CD4-positive, alpha-beta T cell treated with Interleukin-4 for 1 hour (primary cell): ENCODE data around the gene IFNG-AS1.

ENCODE experiments used
- DNase-seq, 2 donors: peaks; one replicate each; pipeline ENCODE4 v3.0.0-alpha.2; 2020 to 2022

IFNG-AS1 gene

GRCh38 chr12:67989184-67989920 is at the start of gene IFNG-AS1:
Gene IFNG-AS1 (plus strand): TSS chr12:67989447.
- DNase-seq: peak; percentile 53 to 59

GRCh38 chr12:67939611-67940010 is 49.6 kb upstream of the IFNG-AS1 start:
- DNase-seq: no peak

GRCh38 chr12:67940780-67941243 is 48.4 kb upstream of the IFNG-AS1 start:
- DNase-seq: no peak

GRCh38 chr12:67942724-67943123 is 46.5 kb upstream of the IFNG-AS1 start:
- DNase-seq: no peak

- peak; percentile 56 to 77 for DNase-seq
Observed at GRCh38 chr12:67943141-67943892, 45.9 kb upstream of the IFNG-AS1 start.

- no peak for DNase-seq
Observed at GRCh38 chr12:67944093-67944492, 45.2 kb upstream of the IFNG-AS1 start.

- DNase-seq: no peak
Observed at GRCh38 chr12:67952787-67953186, 36.5 kb upstream of the IFNG-AS1 start.

GRCh38 chr12:67957383-67957782 is 31.9 kb upstream of the IFNG-AS1 start:
- DNase-seq: no peak

- no peak for DNase-seq
Observed at GRCh38 chr12:67958187-67958586, 31.1 kb upstream of the IFNG-AS1 start.

- DNase-seq: no peak
Observed at GRCh38 chr12:67964456-67964855, 24.8 kb upstream of the IFNG-AS1 start.

- DNase-seq: no peak
Observed at GRCh38 chr12:67966560-67966959, 22.7 kb upstream of the IFNG-AS1 start.

- no peak for DNase-seq
Observed at GRCh38 chr12:67968321-67968720, 20.9 kb upstream of the IFNG-AS1 start.

GRCh38 chr12:67968725-67969124 is 20.5 kb upstream of the IFNG-AS1 start:
- no peak for DNase-seq

- no peak for DNase-seq
Observed at GRCh38 chr12:67969134-67969802, 20.0 kb upstream of the IFNG-AS1 start.

GRCh38 chr12:67977668-67978067 is 11.6 kb upstream of the IFNG-AS1 start:
- DNase-seq: no peak

GRCh38 chr12:67980391-67980790 is 8.9 kb upstream of the IFNG-AS1 start:
- no peak for DNase-seq

- DNase-seq: no peak
Observed at GRCh38 chr12:67981287-67982162, 7.7 kb upstream of the IFNG-AS1 start.

- DNase-seq: no peak
Observed at GRCh38 chr12:67982164-67982563, 7.1 kb upstream of the IFNG-AS1 start.

- no peak for DNase-seq
Observed at GRCh38 chr12:67986632-67987031, 2.6 kb upstream of the IFNG-AS1 start.

GRCh38 chr12:67988601-67989021 is 636 bp upstream of the IFNG-AS1 start:
- DNase-seq: no peak

- peak; percentile 62 to 69 for DNase-seq
Observed at GRCh38 chr12:67991158-67991557, 1.9 kb downstream of the IFNG-AS1 start.

GRCh38 chr12:67993143-67993542 is 3.9 kb downstream of the IFNG-AS1 start:
- DNase-seq: no peak

GRCh38 chr12:67994046-67994445 is 4.8 kb downstream of the IFNG-AS1 start:
- no peak for DNase-seq
